Thyroid gland (tissue), 4 donors: ENCODE data around the gene DEFB113.

Experiments
- POLR2A ChIP-seq, 2 donors: fragments of 450-650 bp; IDR thresholded peaks; one replicate each; pipeline ENCODE4 v1.6.1; 2017; ENCODE audit warnings: antibody characterized with exemption in 2 of 2, mild to moderate bottlenecking in 2 of 2, moderate library complexity in 1 of 2
- TF ChIP-seq, protein P1 (sequence below), 6 experiments: fragments of 200-600 bp in 3 of 6; fragments of 450-650 bp in 3 of 6; sonication (generic) in 3 of 6; IDR thresholded peaks; one replicate each; pipeline ENCODE4 v1.5.1; 2016 to 2019; ENCODE audit warnings: antibody characterized with exemption in 6 of 6, mild to moderate bottlenecking in 2 of 6, inconsistent platforms in 1 of 6, moderate library complexity in 1 of 6

DNA sequence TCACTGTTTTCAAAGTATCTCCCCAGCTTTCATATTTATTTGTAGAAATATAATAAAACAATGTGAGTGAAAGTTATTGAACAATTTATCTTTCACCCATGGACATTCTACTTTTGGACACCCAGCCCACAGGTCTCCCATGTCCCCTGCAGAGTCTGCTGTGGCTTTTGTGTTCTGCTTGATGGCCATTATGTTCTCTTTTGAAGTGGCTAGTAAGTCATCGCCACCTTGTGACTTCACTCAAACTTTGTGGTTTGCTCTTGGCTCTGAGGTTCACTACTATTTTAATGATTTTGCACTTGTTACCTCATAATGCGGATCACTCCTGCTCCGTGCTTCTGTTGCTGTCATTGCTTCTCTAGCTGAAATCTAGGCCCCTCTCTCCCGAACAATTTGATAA, 10.2 kb upstream of the DEFB113 start:
- TF ChIP-seq, protein P1, sequence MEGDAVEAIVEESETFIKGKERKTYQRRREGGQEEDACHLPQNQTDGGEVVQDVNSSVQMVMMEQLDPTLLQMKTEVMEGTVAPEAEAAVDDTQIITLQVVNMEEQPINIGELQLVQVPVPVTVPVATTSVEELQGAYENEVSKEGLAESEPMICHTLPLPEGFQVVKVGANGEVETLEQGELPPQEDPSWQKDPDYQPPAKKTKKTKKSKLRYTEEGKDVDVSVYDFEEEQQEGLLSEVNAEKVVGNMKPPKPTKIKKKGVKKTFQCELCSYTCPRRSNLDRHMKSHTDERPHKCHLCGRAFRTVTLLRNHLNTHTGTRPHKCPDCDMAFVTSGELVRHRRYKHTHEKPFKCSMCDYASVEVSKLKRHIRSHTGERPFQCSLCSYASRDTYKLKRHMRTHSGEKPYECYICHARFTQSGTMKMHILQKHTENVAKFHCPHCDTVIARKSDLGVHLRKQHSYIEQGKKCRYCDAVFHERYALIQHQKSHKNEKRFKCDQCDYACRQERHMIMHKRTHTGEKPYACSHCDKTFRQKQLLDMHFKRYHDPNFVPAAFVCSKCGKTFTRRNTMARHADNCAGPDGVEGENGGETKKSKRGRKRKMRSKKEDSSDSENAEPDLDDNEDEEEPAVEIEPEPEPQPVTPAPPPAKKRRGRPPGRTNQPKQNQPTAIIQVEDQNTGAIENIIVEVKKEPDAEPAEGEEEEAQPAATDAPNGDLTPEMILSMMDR (IDR thresholded peaks at IDR 0.05), result no peak
- TF ChIP-seq POLR2A (IDR thresholded peaks at IDR 0.05), result no peak
